Osteocyte (in vitro differentiated cells): ENCODE measurements around the gene AK1. TPM values are rescaled to one million over a fixed set of nuclear protein-coding genes. Genes with fewer than 3 reads are reported as not detected.
A peak's percentile ranks its signal among the peaks of the same experiment; 100 is the strongest.

Experiments
- DNase-seq: peaks from one replicate; pipeline ENCODE4 v3.0.0; 2021; ENCODE audit warnings: mixed read lengths; ENCODE audit not compliant: unreplicated experiment; ENCODE audit errors: extremely low spot score
- H3K27ac Mint-ChIP-seq: one replicate; pipeline ENCODE4 v1.8.0; 2021; ENCODE audit warnings: mild to moderate bottlenecking, mixed read lengths; ENCODE audit not compliant: unreplicated experiment
- H3K27me3 Mint-ChIP-seq: one replicate; pipeline ENCODE4 v1.8.0; 2021; ENCODE audit warnings: mixed read lengths; ENCODE audit not compliant: unreplicated experiment
- H3K36me3 Mint-ChIP-seq: one replicate; pipeline ENCODE4 v1.8.0; 2021; ENCODE audit warnings: mixed read lengths; ENCODE audit not compliant: unreplicated experiment
- H3K4me1 Mint-ChIP-seq: one replicate; pipeline ENCODE4 v1.8.0; 2021; ENCODE audit warnings: mixed read lengths; ENCODE audit not compliant: unreplicated experiment
- H3K4me3 Mint-ChIP-seq: one replicate; pipeline ENCODE4 v1.8.0; 2021; ENCODE audit warnings: mild to moderate bottlenecking, moderate library complexity, mixed read lengths; ENCODE audit not compliant: unreplicated experiment
- H3K9me3 Mint-ChIP-seq: one replicate; pipeline ENCODE4 v1.8.0; 2021; ENCODE audit warnings: mixed read lengths; ENCODE audit not compliant: unreplicated experiment
- CTCF ChIP-seq: fragments of 200-600 bp; sonication (generic); IDR thresholded peaks from 2 replicates; pipeline ENCODE4 v1.5.0; 2021; ENCODE audit warnings: antibody characterized with exemption, mild to moderate bottlenecking, moderate library complexity
- total RNA-seq: library from RNA; stranded (reverse); gene quantifications from 2 replicates; pipeline ENCODE4 v1.2.1, GENCODE V29; 2021

AK1 gene
- total RNA-seq, 1 donor from 2014 or later, result 57.6 TPM

GRCh38 chr9:127892831-127893230 lies 15.4 kb upstream of the AK1 start:
- peaks cover 41% of the 10 kb centered on the region for H3K36me3 Mint-ChIP-seq
- H3K27me3 Mint-ChIP-seq, result no peaks in the 10 kb centered on the region
- DNase-seq, result no peak
- H3K4me1 Mint-ChIP-seq, result peaks cover 13% of the 10 kb centered on the region
- no peak overlapping the region for H3K27ac Mint-ChIP-seq
- no peak overlapping the region for H3K4me3 Mint-ChIP-seq
- TF ChIP-seq CTCF, result no peak
- no peaks in the 10 kb centered on the region for H3K9me3 Mint-ChIP-seq

GRCh38 chr9:127890053-127890452 lies 12.6 kb upstream of the AK1 start:
- H3K4me1 Mint-ChIP-seq, result peaks cover 9% of the 10 kb centered on the region
- TF ChIP-seq CTCF, result no peak
- H3K27me3 Mint-ChIP-seq, result no peaks in the 10 kb centered on the region
- no peak for DNase-seq
- no peaks in the 10 kb centered on the region for H3K9me3 Mint-ChIP-seq
- H3K4me3 Mint-ChIP-seq, result no peak overlapping the region
- no peak overlapping the region for H3K27ac Mint-ChIP-seq
- peaks cover 45% of the 10 kb centered on the region for H3K36me3 Mint-ChIP-seq

- H3K27me3 Mint-ChIP-seq, result no peaks in the 10 kb centered on the region
Measured at GRCh38 chr9:127887792-127888191, 10.3 kb upstream of the AK1 start.

GRCh38 chr9:127886401-127886972 lies 9.0 kb upstream of the AK1 start:
- no peak for DNase-seq
- peak overlapping the region; percentile 31 for H3K27ac Mint-ChIP-seq
- H3K36me3 Mint-ChIP-seq, result peaks cover 27% of the 10 kb centered on the region
- H3K27me3 Mint-ChIP-seq, result no peaks in the 10 kb centered on the region
- H3K9me3 Mint-ChIP-seq, result no peaks in the 10 kb centered on the region
- peaks cover 30% of the 10 kb centered on the region for H3K4me1 Mint-ChIP-seq
- no peak for TF ChIP-seq CTCF
- no peak overlapping the region for H3K4me3 Mint-ChIP-seq

More at GRCh38 chr9:127887792-127888191, 10.3 kb upstream of the AK1 start:
- peak; percentile 13 for TF ChIP-seq CTCF
- no peaks in the 10 kb centered on the region for H3K9me3 Mint-ChIP-seq
- no peak overlapping the region for H3K4me3 Mint-ChIP-seq
- H3K4me1 Mint-ChIP-seq, result peaks cover 24% of the 10 kb centered on the region
- no peak overlapping the region for H3K27ac Mint-ChIP-seq
- peaks cover 32% of the 10 kb centered on the region for H3K36me3 Mint-ChIP-seq
- no peak for DNase-seq

- Mint-ChIP-seq H3K27ac (peak overlapping the region; percentile 78), H3K36me3 (peaks cover 22% of the 10 kb centered on the region)
Measured at GRCh38 chr9:127885508-127886281, 8.2 kb upstream of the AK1 start.

More at GRCh38 chr9:127885508-127886281, 8.2 kb upstream of the AK1 start:
- no peak overlapping the region for H3K4me3 Mint-ChIP-seq
- H3K27me3 Mint-ChIP-seq, result no peaks in the 10 kb centered on the region
- no peak for TF ChIP-seq CTCF
- no peak for DNase-seq
- H3K4me1 Mint-ChIP-seq, result peaks cover 30% of the 10 kb centered on the region
- no peaks in the 10 kb centered on the region for H3K9me3 Mint-ChIP-seq
